Measurements from ENCODE around the gene ACSM6.

- TF ChIP-seq CTCF (IDR thresholded peaks at IDR 0.05; ENCODE audit: insufficient read depth, low read length) (no peak), POLR2AphosphoS5 (IDR thresholded peaks at IDR 0.05; ENCODE audit: low read depth) (no peak), REST (IDR thresholded peaks at IDR 0.05; ENCODE audit: insufficient replicate concordance, low read depth) (no peak), SPI1 (IDR thresholded peaks at IDR 0.05; ENCODE audit: borderline replicate concordance, low read depth) (no peak), GABPA (IDR thresholded peaks at IDR 0.05; ENCODE audit: low read depth) (no peak)
These were observed 6.4 kb upstream of the ACSM6 start for GRCh38 chr10:95187617-95188016.

Data from HL-60 (cell line).